ENCODE measurements around the gene ZBTB8A. TPM values are rescaled to one million over a fixed set of nuclear protein-coding genes. Genes with fewer than 3 reads are reported as not detected.

The ZBTB8A gene
- 4.7 and 7.0 TPM in 2 replicates for total RNA-seq

DNA sequence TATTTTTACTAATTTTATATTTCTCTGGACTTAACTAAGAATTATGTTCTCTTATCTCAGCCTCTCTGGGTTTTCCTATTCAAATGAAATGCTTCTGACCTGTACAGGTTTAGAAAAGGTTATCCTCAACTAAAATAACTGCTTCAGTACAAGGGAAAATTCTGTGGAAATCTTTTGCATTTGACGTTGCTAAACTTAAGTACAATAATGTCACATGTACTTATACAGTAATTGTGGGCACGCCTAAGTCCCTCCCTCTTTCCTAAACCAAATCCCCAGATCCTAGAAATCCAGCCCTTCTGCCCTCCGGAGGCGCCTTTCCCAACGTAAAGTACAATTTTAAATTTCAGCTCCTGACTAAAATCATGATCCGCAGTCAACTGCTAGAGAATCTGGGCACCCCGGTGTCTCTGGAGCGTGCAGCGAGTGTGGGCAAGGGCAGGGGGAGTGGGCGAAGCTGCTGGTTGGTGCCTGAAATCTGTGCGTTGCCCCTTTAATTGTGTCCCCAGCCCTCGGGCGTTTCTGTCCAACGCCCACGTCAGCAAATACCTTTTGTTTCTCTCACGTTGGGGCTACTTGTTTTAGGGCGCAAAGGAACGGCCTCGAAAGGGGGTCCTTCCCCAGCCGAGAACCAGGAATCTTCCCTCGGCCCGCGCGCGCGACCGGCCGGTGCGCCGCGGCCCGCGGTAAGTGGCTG lies at the start of gene ZBTB8A:
TSS of gene ZBTB8A (plus strand) at position 541 of the 697 bp plus-strand sequence. CDS start 53,505 bp downstream, outside the sequence.

DNA sequence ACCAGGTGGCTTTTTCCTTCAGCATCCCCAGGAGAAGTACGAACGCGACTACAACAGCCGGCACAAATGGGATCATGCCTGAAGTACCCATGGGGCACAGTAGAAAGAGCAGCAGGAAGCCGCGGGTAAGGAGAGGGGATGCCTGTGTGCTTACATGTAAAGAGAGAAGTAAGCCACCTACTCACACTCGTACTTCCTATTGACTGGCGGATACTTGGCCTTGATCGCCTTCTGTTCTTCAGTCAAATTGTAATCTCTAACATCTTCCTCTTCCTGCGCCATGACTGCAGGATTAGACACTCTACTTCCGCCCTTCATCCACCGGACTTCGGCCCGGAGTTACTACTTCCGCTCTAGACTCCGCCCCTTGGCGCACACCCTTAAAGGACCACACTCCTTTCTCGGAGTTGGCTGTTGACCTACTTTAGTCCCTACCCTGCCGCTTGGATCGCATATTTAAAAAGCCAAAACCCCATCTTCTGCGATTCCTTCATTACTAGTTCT lies 111.1 kb downstream of the ZBTB8A start, which contains the start of gene ZBTB8OS:
TSS of gene ZBTB8OS (minus strand) at position 303 of the 504 bp plus-strand sequence. CDS start at position 282, 21 bp downstream.

DNA sequence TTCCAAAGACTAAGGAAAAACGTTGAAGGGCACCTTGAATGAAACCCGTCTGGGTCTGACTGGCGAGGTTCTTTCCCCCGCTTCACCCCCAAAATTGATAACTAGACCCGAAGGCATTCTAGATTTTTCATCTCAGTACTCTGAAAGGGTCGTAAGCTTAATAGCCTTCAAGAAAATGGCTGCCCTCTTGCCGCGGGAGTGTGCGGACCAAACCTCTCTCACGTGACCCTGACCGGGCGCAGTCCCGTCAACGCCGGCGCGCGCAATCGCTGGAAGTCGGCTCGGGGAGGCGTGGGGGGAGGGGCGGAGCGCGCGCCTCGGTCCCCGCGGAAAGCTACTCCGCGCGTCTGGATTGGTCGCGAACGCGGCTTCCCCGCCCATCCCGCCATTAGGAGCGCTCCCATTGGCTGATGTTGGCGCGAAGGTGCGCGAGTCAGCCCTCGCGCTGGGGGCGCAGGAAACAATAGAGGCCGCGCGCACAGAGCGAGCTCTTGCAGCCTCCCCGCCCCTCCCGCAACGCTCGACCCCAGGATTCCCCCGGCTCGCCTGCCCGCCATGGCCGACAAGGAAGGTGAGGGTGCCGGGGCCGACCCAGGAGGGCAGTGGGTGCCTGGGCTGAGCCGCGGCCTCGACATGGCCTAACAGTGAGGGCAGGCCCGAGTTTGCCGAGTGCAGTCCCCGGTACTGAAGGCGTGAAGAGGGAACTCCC lies 111.7 kb downstream of the ZBTB8A start, which contains the start of gene RBBP4:
TSS of gene RBBP4 (plus strand) at position 457 of the 709 bp plus-strand sequence. CDS start at position 556, 99 bp downstream.

Other genes starting within 250 kb of the ZBTB8A start
- gene HDAC1, start 247.3 kb upstream of the ZBTB8A start, total RNA-seq = 82.8 and 94.3 TPM in 2 replicates
- 15.8 and 19.0 TPM in 2 replicates for gene MARCKSL1, start 203.2 kb upstream of the ZBTB8A start, total RNA-seq
- 0.95 and 1.5 TPM in 2 replicates for gene FAM229A, start 176.9 kb upstream of the ZBTB8A start, total RNA-seq
- 0.63 and 0.86 TPM in 2 replicates for gene TSSK3, start 176.9 kb upstream of the ZBTB8A start, total RNA-seq
- 50.3 and 51.9 TPM in 2 replicates for gene BSDC1, start 145.0 kb upstream of the ZBTB8A start, total RNA-seq
- gene ZBTB8B, start 74.4 kb upstream of the ZBTB8A start, total RNA-seq = under 0.01 TPM in 2 replicates
- 48.1 and 69.9 TPM in 2 replicates for gene ZBTB8OS, start 111.1 kb downstream of the ZBTB8A start, total RNA-seq
- 62.4 and 121 TPM in 2 replicates for gene RBBP4, start 111.8 kb downstream of the ZBTB8A start, total RNA-seq
- gene SYNC, start 163.3 kb downstream of the ZBTB8A start, total RNA-seq = 108 TPM in 2 replicates

Measured in bronchial smooth muscle cell (primary cell).